WTC11 (cell line): ENCODE data around the gene ST6GALNAC6. TPM values are rescaled to one million over a fixed set of nuclear protein-coding genes. Genes with fewer than 3 reads are reported as not detected.

Experiments used
- CREB1 ChIP-seq: sonication (generic); formaldehyde crosslinking; IDR thresholded peaks from 2 replicates; pipeline ENCODE4 v1.8.0; 2023; ENCODE audit warnings: mild to moderate bottlenecking, missing genetic modification reagents
- CREM ChIP-seq: sonication (generic); formaldehyde crosslinking; IDR thresholded peaks from 2 replicates; pipeline ENCODE4 v1.8.1; 2022; ENCODE audit warnings: mild to moderate bottlenecking, missing genetic modification reagents, moderate library complexity
- E2F4 ChIP-seq: sonication (generic); formaldehyde crosslinking; IDR thresholded peaks from 2 replicates; pipeline ENCODE4 v1.8.1; 2022; ENCODE audit warnings: low read depth, mild to moderate bottlenecking, moderate library complexity, missing genetic modification reagents, borderline replicate concordance
- ELF4 ChIP-seq: sonication (generic); formaldehyde crosslinking; IDR thresholded peaks from 2 replicates; pipeline ENCODE4 v1.8.1; 2022; ENCODE audit warnings: low read depth, mild to moderate bottlenecking, moderate library complexity, missing genetic modification reagents
- FOXP4 ChIP-seq: sonication (generic); formaldehyde crosslinking; IDR thresholded peaks from 2 replicates; pipeline ENCODE4 v1.8.0; 2022; ENCODE audit warnings: mild to moderate bottlenecking, missing genetic modification reagents
- MLX ChIP-seq: sonication (generic); formaldehyde crosslinking; IDR thresholded peaks from 2 replicates; pipeline ENCODE4 v1.8.1; 2023; ENCODE audit warnings: mild to moderate bottlenecking, missing genetic modification reagents, moderate library complexity
- NR2C2 ChIP-seq: sonication (generic); formaldehyde crosslinking; IDR thresholded peaks from 2 replicates; pipeline ENCODE4 v1.8.0; 2022; ENCODE audit warnings: mild to moderate bottlenecking, missing genetic modification reagents
- RELA ChIP-seq: sonication (generic); formaldehyde crosslinking; IDR thresholded peaks from 2 replicates; pipeline ENCODE4 v1.8.1; 2022; ENCODE audit warnings: missing genetic modification reagents, mild to moderate bottlenecking, borderline replicate concordance
- SMAD4 ChIP-seq: sonication (generic); formaldehyde crosslinking; IDR thresholded peaks from 2 replicates; pipeline ENCODE4 v1.8.0; 2022; ENCODE audit warnings: mild to moderate bottlenecking, missing genetic modification reagents
- SP1 ChIP-seq: sonication (generic); formaldehyde crosslinking; conservative IDR thresholded peaks from 2 replicates; pipeline ENCODE4 v1.8.1; 2022; ENCODE audit warnings: missing genetic modification reagents
- TEAD4 ChIP-seq: sonication (generic); formaldehyde crosslinking; IDR thresholded peaks from 2 replicates; pipeline ENCODE4 v1.8.0; 2022; ENCODE audit warnings: mild to moderate bottlenecking, missing genetic modification reagents
- TP53 ChIP-seq: sonication (generic); formaldehyde crosslinking; IDR thresholded peaks from 2 replicates; pipeline ENCODE4 v1.8.1; 2023; ENCODE audit warnings: mild to moderate bottlenecking, missing genetic modification reagents
- ZMAT4 ChIP-seq: fragments of 250-450 bp; sonication (Bioruptor Pico); IDR thresholded peaks from 2 replicates; pipeline ENCODE4 v1.9.0; 2021; ENCODE audit warnings: mild to moderate bottlenecking
- ZNF121 ChIP-seq: sonication (generic); formaldehyde crosslinking; IDR thresholded peaks from 2 replicates; pipeline ENCODE4 v1.8.0; 2023; ENCODE audit warnings: missing genetic modification reagents
- ZNF219 ChIP-seq: sonication (generic); formaldehyde crosslinking; IDR thresholded peaks from 2 replicates; pipeline ENCODE4 v1.8.0; 2023; ENCODE audit warnings: missing genetic modification reagents, mild to moderate bottlenecking, borderline replicate concordance
- ZNF263 ChIP-seq: sonication (generic); formaldehyde crosslinking; IDR thresholded peaks from 2 replicates; pipeline ENCODE4 v1.8.1; 2022; ENCODE audit warnings: low read depth, mild to moderate bottlenecking, moderate library complexity, missing genetic modification reagents
- ZNF423 ChIP-seq: fragments of 250-450 bp; sonication (Bioruptor Pico); IDR thresholded peaks from 2 replicates; pipeline ENCODE4 v2.1.2; 2022; ENCODE audit warnings: mild to moderate bottlenecking, moderate library complexity
- total RNA-seq: library from RNA; stranded (reverse); gene quantifications from 3 replicates; pipeline ENCODE4 v1.2.3, GENCODE V29; 2021
- TF ChIP-seq, protein P1 (sequence below): sonication (generic); formaldehyde crosslinking; IDR thresholded peaks from 2 replicates; pipeline ENCODE4 v1.8.1; 2022; ENCODE audit warnings: missing genetic modification reagents, borderline replicate concordance
- TF ChIP-seq, protein P2 (sequence below): fragments of 200-600 bp; IDR thresholded peaks from 2 replicates; pipeline ENCODE4 v1.8.0; 2022; ENCODE audit warnings: antibody characterized with exemption
- TF ChIP-seq, protein P3 (sequence below): fragments of 250-450 bp; sonication (Bioruptor Pico); IDR thresholded peaks from 2 replicates; pipeline ENCODE4 v1.9.0; 2021; ENCODE audit warnings: mild to moderate bottlenecking, borderline replicate concordance
- TF ChIP-seq, protein P4 (sequence below): sonication (generic); formaldehyde crosslinking; IDR thresholded peaks from 2 replicates; pipeline ENCODE4 v1.8.1; 2022; ENCODE audit warnings: mild to moderate bottlenecking, moderate library complexity, missing genetic modification reagents
- TF ChIP-seq, protein P5 (sequence below): sonication (generic); formaldehyde crosslinking; IDR thresholded peaks from 2 replicates; pipeline ENCODE4 v1.8.1; 2023; ENCODE audit warnings: mild to moderate bottlenecking, missing genetic modification reagents, moderate library complexity

ST6GALNAC6 gene
- total RNA-seq, 1 experiment from 2014 or later: 47.5 TPM

GRCh38 chr9:127930231-127931091 lies 31.1 kb upstream of the ST6GALNAC6 start, which contains the start of gene PIP5KL1 (continued):
- TF ChIP-seq, protein P1, sequence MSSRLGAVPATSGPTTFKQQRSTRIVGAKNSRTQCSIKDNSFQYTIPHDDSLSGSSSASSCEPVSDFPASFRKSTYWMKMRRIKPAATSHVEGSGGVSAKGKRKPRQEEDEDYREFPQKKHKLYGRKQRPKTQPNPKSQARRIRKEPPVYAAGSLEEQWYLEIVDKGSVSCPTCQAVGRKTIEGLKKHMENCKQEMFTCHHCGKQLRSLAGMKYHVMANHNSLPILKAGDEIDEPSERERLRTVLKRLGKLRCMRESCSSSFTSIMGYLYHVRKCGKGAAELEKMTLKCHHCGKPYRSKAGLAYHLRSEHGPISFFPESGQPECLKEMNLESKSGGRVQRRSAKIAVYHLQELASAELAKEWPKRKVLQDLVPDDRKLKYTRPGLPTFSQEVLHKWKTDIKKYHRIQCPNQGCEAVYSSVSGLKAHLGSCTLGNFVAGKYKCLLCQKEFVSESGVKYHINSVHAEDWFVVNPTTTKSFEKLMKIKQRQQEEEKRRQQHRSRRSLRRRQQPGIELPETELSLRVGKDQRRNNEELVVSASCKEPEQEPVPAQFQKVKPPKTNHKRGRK (CRISPR knock-in tag): no peak
- TF ChIP-seq, protein P2, sequence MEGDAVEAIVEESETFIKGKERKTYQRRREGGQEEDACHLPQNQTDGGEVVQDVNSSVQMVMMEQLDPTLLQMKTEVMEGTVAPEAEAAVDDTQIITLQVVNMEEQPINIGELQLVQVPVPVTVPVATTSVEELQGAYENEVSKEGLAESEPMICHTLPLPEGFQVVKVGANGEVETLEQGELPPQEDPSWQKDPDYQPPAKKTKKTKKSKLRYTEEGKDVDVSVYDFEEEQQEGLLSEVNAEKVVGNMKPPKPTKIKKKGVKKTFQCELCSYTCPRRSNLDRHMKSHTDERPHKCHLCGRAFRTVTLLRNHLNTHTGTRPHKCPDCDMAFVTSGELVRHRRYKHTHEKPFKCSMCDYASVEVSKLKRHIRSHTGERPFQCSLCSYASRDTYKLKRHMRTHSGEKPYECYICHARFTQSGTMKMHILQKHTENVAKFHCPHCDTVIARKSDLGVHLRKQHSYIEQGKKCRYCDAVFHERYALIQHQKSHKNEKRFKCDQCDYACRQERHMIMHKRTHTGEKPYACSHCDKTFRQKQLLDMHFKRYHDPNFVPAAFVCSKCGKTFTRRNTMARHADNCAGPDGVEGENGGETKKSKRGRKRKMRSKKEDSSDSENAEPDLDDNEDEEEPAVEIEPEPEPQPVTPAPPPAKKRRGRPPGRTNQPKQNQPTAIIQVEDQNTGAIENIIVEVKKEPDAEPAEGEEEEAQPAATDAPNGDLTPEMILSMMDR: no peak
- TF ChIP-seq SMAD4 (CRISPR knock-in tag) (peak; percentile 81), CREB1 (CRISPR knock-in tag) (no peak; the same call in 1 of the 2 replicates), MLX (CRISPR knock-in tag) (no peak), NR2C2 (CRISPR knock-in tag) (no peak), ELF4 (CRISPR knock-in tag) (no peak), RELA (CRISPR knock-in tag) (no peak), CREM (CRISPR knock-in tag) (0 out of 2 replicates have a peak, but pooled peaks have one; percentile 65), ZNF263 (CRISPR knock-in tag) (no peak), ZNF219 (CRISPR knock-in tag) (no peak), ZNF121 (CRISPR knock-in tag) (no peak), TEAD4 (CRISPR knock-in tag) (no peak), SP1 (peak; percentile 98), FOXP4 (no peak), E2F4 (CRISPR knock-in tag) (no peak), ZMAT4 (no peak), TP53 (CRISPR knock-in tag) (peak; percentile 71; the same call in 1 of the 2 replicates), ZNF423 (CRISPR knock-in tag) (no peak)
- TF ChIP-seq, protein P3, sequence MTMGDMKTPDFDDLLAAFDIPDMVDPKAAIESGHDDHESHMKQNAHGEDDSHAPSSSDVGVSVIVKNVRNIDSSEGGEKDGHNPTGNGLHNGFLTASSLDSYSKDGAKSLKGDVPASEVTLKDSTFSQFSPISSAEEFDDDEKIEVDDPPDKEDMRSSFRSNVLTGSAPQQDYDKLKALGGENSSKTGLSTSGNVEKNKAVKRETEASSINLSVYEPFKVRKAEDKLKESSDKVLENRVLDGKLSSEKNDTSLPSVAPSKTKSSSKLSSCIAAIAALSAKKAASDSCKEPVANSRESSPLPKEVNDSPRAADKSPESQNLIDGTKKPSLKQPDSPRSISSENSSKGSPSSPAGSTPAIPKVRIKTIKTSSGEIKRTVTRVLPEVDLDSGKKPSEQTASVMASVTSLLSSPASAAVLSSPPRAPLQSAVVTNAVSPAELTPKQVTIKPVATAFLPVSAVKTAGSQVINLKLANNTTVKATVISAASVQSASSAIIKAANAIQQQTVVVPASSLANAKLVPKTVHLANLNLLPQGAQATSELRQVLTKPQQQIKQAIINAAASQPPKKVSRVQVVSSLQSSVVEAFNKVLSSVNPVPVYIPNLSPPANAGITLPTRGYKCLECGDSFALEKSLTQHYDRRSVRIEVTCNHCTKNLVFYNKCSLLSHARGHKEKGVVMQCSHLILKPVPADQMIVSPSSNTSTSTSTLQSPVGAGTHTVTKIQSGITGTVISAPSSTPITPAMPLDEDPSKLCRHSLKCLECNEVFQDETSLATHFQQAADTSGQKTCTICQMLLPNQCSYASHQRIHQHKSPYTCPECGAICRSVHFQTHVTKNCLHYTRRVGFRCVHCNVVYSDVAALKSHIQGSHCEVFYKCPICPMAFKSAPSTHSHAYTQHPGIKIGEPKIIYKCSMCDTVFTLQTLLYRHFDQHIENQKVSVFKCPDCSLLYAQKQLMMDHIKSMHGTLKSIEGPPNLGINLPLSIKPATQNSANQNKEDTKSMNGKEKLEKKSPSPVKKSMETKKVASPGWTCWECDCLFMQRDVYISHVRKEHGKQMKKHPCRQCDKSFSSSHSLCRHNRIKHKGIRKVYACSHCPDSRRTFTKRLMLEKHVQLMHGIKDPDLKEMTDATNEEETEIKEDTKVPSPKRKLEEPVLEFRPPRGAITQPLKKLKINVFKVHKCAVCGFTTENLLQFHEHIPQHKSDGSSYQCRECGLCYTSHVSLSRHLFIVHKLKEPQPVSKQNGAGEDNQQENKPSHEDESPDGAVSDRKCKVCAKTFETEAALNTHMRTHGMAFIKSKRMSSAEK (CRISPR knock-in tag): peak; percentile 78; the same call in 1 of the 2 replicates
- TF ChIP-seq, protein P4, sequence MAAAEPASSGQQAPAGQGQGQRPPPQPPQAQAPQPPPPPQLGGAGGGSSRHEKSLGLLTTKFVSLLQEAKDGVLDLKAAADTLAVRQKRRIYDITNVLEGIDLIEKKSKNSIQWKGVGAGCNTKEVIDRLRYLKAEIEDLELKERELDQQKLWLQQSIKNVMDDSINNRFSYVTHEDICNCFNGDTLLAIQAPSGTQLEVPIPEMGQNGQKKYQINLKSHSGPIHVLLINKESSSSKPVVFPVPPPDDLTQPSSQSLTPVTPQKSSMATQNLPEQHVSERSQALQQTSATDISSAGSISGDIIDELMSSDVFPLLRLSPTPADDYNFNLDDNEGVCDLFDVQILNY (CRISPR knock-in tag): peak; percentile 95
- TF ChIP-seq, protein P5, sequence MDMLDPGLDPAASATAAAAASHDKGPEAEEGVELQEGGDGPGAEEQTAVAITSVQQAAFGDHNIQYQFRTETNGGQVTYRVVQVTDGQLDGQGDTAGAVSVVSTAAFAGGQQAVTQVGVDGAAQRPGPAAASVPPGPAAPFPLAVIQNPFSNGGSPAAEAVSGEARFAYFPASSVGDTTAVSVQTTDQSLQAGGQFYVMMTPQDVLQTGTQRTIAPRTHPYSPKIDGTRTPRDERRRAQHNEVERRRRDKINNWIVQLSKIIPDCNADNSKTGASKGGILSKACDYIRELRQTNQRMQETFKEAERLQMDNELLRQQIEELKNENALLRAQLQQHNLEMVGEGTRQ (CRISPR knock-in tag): no peak
